Pancreas (tissue), 10 donors: Measurements from ENCODE around the gene BTBD9. TPM values are rescaled to one million over a fixed set of nuclear protein-coding genes. Genes with fewer than 3 reads are reported as not detected.

Source experiments
- ATAC-seq, 4 donors: fragments of 200-7000 bp; cut with Tn5 transposase; one replicate each; pipeline versions ENCODE4 v1.8.0 to v1.9.1; 2020; ENCODE audit warnings: mild to moderate bottlenecking in 4 of 4, moderate library complexity in 4 of 4
- DNase-seq, 6 donors: peaks; one replicate each; pipeline ENCODE4 v3.0.0-alpha.2; 2020
- FAIRE-seq: peaks from 2 replicates; lab custom pipeline; 2012; peaks lifted over from hg19 to GRCh38; lab: Jason Lieb, UNC
- H3K27ac ChIP-seq, 4 donors: fragments of 200-600 bp; sonication (generic); 1 replicate in 3 of 4; 2 replicates in 1 of 4; pipeline versions ENCODE4 v1.5.0 to v1.8.0; 2020
- H3K27me3 ChIP-seq, 4 donors: fragments of 200-600 bp; one replicate each; pipeline ENCODE4 v1.8.0; 2021
- H3K36me3 ChIP-seq, 3 donors: fragments of 200-600 bp; sonication (generic) in 1 of 3; one replicate each; pipeline versions ENCODE4 v1.5.0 to v1.8.0; 2020 to 2021
- H3K4me1 ChIP-seq, 3 donors: fragments of 200-600 bp; one replicate each; pipeline ENCODE4 v1.8.0; 2021
- H3K4me3 ChIP-seq, 4 donors: fragments of 200-600 bp; sonication (generic) in 2 of 4; one replicate each; pipeline versions ENCODE4 v1.5.0 to v1.8.0; 2020 to 2021
- H3K9me3 ChIP-seq, 4 donors: fragments of 200-600 bp; one replicate each; pipeline ENCODE4 v1.8.0; 2021
- WGBS, 2 donors: extraction: QIAGEN DNeasy Blood & Tissue Kit; methylation state at CpG; one replicate each; pipeline ENCODE4 v1.1.7; 2013; 5-methylcytosine and 5-hydroxymethylcytosine counted together
- intact Hi-C, 3 donors: fragments of 100-400 bp; cut with DNase I; formaldehyde crosslinking; loops; one replicate each; pipeline versions ENCODE4 v1.11.1 to v1.14.2; 2022
- polyA plus RNA-seq, 2 donors: library from polyadenylated mRNA; stranded (reverse); fragments of 200-250 nt; gene quantifications; one replicate each; pipeline ENCODE4 v1.2.3, GENCODE V29; 2013
- total RNA-seq, 6 donors: library from RNA; stranded (reverse); fragmentation: NEBNext Ultra II Directional in 4 of 6; extraction: Animal tissue kit (Norgen Biotek cat#: 25700) in 4 of 6; gene quantifications; one replicate each; pipeline versions ENCODE4 v1.2.1 to v1.2.4, GENCODE V29; 2021 to 2023
- TF ChIP-seq, protein P1 (sequence below), 4 donors: fragments of 200-600 bp; sonication (generic) in 3 of 4; IDR thresholded peaks; one replicate each; pipeline versions ENCODE4 v1.5.0 to v1.8.0; 2021; ENCODE audit warnings: antibody characterized with exemption in 4 of 4
- donor health status: healthy with polysubstance abuse.
- donor health status: DM: no; HTN: no; CAD: no; lungs with moderate emphysema.
- donor health status: DM: no; HTN: no; CAD: no.
- donor health status: control.
- donor health status: control.
- donor health status: Bipolar disorder and iron deficiency.
- donor health status: DM: yes; HTN: yes; CAD: no.
- donor health status: DM: no; HTN: no; CAD: no.
- donor health status: DM: no; HTN: no; CAD: no.
- donor health status: DM: yes; HTN: yes; CAD: no.

The BTBD9 gene
- total and polyA plus RNA-seq, 8 donors: 2.2 to 11.0 (median 7.1) TPM

DNA sequence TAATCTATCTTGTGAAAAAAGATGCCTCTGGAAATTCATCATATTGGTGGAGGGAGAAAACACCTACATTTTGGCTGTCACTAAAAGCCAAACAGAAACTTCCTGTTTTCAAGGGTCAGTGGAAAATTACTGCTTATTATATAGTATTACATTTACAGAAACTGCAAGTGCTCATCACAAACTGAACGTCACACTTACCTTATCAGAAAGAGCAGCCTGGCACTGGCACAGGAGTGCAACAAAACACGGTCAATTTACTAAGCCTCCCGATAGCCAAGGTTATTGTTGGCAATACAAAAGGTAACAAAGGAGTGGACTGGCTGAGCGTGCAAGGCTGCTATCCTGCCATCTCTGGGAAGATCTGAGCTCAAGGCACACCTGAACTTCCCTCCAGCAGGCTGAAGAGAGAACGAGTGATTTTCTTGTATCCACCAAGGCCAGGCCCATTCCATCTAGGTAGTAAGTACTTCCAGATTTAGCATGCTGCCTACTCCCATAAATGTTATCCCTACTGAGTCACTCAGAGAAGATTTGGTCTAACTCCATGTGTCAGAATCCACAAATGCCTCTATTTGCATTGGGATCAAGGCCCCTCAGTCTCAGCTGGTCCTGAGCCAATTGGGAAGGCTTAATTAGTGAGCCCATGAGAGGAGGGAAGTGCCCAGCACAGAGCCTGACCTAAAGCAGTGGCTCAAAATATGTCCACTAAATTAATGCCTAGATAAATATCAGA lies 399.8 kb downstream of the BTBD9 start:
- intact Hi-C loops: no loop called here
- 50 to 51% methylated on average over 5 of the region's 5 CpGs for WGBS, 2 donors
- FAIRE-seq (no peak), ATAC-seq (no peak), DNase-seq (no peak)
- Histone ChIP-seq H3K36me3 (no peaks in the 10 kb centered on the region), H3K27ac (no peak overlapping the region), H3K9me3 (no peaks in the 10 kb centered on the region), H3K27me3 (no peaks in the 10 kb centered on the region), H3K4me1 (no peaks in the 10 kb centered on the region), H3K4me3 (no peak overlapping the region)
- TF ChIP-seq, protein P1, sequence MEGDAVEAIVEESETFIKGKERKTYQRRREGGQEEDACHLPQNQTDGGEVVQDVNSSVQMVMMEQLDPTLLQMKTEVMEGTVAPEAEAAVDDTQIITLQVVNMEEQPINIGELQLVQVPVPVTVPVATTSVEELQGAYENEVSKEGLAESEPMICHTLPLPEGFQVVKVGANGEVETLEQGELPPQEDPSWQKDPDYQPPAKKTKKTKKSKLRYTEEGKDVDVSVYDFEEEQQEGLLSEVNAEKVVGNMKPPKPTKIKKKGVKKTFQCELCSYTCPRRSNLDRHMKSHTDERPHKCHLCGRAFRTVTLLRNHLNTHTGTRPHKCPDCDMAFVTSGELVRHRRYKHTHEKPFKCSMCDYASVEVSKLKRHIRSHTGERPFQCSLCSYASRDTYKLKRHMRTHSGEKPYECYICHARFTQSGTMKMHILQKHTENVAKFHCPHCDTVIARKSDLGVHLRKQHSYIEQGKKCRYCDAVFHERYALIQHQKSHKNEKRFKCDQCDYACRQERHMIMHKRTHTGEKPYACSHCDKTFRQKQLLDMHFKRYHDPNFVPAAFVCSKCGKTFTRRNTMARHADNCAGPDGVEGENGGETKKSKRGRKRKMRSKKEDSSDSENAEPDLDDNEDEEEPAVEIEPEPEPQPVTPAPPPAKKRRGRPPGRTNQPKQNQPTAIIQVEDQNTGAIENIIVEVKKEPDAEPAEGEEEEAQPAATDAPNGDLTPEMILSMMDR (IDR thresholded peaks at IDR 0.05): no peak

DNA sequence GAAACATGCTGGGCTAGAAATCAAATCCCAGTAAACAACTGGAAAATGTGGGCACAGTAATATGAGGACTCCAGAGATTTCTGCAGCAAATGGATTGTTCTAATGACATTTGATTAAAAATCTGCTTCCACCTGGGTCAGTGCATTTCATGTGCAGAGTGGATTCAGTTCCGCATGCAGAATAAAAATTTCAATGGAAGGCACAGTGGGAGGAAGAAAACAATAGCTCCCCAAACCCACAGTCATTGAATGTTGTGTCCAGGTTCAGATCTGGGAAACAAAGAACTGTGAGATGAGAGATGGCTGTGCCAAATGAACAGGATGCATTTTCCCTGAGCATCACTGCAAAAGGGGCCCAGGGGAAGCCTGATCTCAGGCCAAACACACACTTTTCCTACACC lies 403.1 kb downstream of the BTBD9 start:
- FAIRE-seq: no peak
- no peaks in the 10 kb centered on the region for H3K4me1 ChIP-seq
- H3K36me3 ChIP-seq: no peaks in the 10 kb centered on the region
- no peak for DNase-seq
- no peaks in the 10 kb centered on the region for H3K27me3 ChIP-seq
- no peaks in the 10 kb centered on the region for H3K9me3 ChIP-seq
- ATAC-seq: no peak
- H3K27ac ChIP-seq: no peak overlapping the region
- TF ChIP-seq, protein P1 (IDR thresholded peaks at IDR 0.05): no peak
- H3K4me3 ChIP-seq: no peak overlapping the region
- intact Hi-C loops: no loop called here
- 95 to 97% methylated on average over 1 of the region's 1 CpG for WGBS, 2 donors

DNA sequence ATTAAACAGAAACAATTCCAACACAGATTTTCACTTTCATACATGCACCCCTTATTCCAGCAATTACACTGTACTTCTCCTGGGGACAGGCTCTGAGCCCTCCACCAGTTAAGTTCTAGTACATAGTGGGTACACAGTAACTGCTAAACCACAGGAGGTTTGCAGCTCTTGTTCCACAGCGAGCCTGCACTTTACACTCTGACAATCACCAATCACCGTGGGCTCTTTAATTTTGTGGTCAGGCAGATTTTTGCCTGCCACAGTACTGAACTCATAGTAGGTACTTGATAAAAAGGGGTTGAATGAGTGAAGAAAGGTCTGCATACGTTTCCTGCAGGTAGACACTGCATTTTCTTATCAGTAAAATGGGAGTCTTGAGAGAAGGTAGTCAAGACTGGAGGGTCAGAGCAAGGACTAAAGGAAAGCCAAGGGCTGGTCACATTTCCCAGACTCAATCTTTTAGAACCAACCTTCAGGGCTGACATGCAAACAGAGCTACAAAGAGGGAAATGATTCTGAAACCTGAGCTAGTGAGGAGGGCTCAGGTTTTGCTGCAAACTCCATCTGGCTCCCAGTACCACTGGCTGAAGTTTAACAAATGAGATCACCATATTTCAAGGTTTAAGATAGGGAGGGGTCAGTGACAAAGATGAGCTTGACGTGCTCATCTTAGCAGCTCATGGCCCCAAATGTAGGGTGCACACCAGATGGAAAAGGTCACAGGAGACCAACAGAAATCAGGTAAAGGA lies 404.6 kb downstream of the BTBD9 start:
- intact Hi-C loops: no loop called here
- no peaks in the 10 kb centered on the region for H3K36me3 ChIP-seq
- no peak overlapping the region for H3K27ac ChIP-seq
- ATAC-seq (no peak), DNase-seq (no peak), FAIRE-seq (no peak)
- TF ChIP-seq, protein P1 (IDR thresholded peaks at IDR 0.05): no peak
- no peak overlapping the region for H3K4me3 ChIP-seq
- H3K9me3 ChIP-seq: no peaks in the 10 kb centered on the region
- no peaks in the 10 kb centered on the region for H3K27me3 ChIP-seq
- no peaks in the 10 kb centered on the region for H3K4me1 ChIP-seq
- WGBS, 2 donors: 83 to 85% methylated on average over 4 of the region's 4 CpGs

DNA sequence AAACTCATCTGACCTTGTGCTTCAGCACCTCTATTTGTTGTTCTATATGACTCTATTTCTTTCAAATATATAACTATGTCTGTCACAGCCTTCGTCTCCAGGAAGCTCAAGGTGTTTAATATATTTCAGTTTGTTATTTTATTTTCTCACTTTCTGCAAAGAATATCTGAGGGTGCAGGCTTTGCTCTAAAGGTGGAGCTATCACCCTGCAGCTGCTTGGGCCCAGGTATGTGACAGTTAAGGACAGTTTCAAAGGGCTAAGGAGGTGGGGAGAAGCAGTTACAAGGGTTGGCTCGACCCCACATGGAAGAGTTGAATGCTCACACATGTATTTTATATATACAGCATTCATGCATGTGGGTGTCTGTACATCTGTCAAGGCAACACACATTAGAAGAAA lies 405.6 kb downstream of the BTBD9 start:
- TF ChIP-seq, protein P1 (IDR thresholded peaks at IDR 0.05): no peak
- DNase-seq (no peak), FAIRE-seq (no peak), ATAC-seq (no peak)
- no peaks in the 10 kb centered on the region for H3K4me1 ChIP-seq
- no peaks in the 10 kb centered on the region for H3K27me3 ChIP-seq
- intact Hi-C loops: no loop called here
- H3K9me3 ChIP-seq: no peaks in the 10 kb centered on the region
- H3K4me3 ChIP-seq: no peak overlapping the region
- WGBS, 2 donors: 52 to 69% methylated on average over 2 of the region's 2 CpGs
- no peak overlapping the region for H3K27ac ChIP-seq
- no peaks in the 10 kb centered on the region for H3K36me3 ChIP-seq
